Kidney capillary endothelial cell (primary cell): ENCODE data around the gene GOPC.
"Not testable (repeated sequence)": the region's sequence is repeated elsewhere in the genome, so short reads cannot be mapped to it uniquely, and the experiment has no call there.

ENCODE experiments used
- DNase-seq: peaks from one replicate; pipeline ENCODE4 v3.0.0-alpha.2; 2018; ENCODE audit warnings: low spot score

Gene GOPC

DNA sequence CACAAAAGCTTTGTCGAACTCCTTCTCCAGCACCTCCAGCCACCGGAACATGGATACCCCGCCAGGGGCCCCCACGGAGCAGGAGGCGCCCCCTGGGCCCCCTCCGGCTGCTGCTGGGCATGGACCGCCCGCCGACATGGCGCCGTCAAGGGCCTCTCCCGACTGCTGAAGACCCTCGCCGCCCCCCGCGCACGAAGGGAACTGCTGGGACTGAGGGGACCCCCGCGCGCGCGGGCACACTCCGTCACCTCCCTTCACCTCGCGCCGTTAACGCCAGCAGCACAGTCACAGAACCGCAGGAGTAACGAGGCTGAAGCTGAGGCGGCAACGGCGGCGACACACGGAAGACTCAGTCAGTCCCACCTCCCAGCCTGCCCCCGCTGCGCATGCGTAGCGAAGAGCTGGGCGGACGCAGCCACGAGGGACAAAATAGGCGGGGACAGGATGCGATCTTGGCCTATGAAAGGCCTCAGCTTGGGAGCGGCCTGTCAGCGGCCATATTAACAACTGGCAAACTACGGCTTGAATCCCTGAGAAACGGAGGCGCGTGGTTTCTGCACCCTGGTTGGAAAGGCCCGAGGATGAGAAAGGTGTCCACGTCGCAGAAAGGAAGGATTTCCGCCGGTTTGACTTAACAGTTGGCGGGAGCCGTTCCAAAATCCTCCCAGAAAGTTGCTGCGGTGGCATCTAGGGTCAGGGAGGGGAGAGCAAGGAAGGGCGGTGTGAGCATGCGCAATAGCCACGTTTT is at the start of gene GOPC:
TSS of gene GOPC (minus strand) at position 361 of the 748 bp plus-strand sequence. CDS start at position 138, 223 bp downstream.
- peak; percentile 99 for DNase-seq

DNA sequence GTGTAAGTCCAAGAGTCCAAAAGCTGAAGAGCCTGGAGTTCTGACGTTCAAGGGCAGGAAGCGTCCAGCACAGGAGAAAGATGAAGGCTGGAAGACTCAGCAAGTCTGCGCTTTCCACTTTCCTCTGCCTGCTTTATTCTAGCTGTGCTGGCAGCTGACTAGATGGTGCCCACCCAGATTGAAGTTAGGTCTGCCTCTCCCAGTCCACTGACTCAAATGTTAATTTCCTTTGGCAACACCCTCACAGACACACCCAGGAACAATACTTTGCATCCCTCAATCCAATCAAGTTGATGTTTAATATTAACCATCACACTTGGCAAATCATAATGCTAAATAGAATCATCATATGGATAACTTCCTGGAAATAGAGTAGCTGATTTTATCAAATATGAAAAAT is 49.7 kb upstream of the GOPC start:
- DNase-seq, result not testable (repeated sequence)

DNA sequence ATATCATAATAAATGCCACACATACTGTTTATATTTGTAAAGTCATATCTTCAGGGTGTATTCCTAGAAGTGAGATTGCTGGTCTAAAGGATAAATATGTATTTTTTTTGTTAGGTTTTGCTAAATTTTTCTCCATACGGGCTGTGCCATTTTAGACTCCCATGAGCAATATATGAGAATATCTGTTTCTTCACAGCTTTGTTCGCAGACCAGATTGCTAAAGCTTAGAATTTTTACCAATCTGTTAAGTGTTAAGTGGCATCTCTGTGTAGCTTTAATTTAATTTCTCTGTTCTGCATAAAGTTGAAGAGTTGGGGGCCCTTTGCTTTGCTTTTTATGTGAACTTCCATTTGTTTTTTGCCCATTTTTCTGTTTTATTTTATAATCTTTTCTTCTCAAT is 40.7 kb upstream of the GOPC start:
- no peak for DNase-seq

DNA sequence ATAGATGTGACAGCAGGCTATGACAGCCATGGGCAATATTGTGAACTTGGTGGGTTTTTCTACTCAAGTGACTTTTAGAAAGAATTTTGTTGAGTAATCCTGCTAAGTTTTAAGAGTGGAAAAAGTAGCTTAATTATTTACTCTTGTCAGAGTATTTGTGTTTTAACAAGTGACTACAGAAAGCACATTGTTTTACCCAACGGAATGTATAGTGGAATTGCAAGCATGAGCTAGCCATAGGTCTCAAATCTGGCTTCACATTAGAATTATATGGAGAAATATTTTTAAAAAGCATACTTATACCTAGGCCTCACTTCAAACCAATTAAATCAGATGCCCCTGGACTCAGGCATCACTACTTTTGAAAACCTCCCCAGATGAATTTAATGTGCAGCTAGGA is 35.5 kb upstream of the GOPC start:
- no peak for DNase-seq

DNA sequence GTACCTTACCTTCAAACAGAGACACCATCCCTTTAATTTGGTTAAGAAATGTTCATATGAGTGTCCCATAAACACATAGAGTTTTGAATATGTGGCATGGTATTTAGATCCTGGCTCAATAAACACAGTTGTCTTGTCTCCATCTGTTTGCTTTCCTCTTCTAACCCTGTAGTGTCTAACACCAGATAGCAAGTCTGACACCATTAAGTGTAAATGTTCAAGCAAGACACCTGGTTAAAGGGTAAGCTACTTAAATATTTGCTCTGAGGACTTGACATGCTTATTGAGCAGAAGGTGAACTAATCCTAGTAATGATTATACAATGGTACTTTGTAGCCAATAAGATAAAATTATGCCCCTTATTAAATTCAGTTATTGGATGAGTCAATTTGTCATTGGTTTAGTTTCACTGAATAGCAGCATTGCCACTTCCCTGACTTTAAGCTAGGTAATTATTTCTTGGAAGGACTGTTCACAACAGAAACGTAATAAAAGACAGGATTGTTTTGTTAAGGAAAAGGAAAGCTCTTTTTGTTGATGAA is 26.9 kb upstream of the GOPC start:
- no peak for DNase-seq

DNA sequence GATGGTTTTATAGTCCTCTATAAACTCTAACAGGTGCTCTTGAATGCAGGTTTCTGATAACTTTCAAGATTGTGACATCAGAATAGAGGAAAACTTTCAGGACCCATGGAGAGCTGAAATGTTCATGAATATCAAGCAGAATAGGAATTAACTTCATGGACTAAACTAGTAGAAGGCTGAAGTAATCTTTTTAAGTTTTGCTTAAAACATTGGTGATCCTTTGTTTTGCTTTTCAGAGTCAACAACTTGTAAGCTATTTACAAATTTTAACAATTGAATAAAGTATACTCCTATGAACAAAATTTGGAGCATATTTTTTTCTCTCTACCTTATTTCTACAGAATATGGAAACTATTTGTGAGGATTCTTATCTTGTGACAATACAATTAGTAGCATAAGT is 25.2 kb upstream of the GOPC start:
- DNase-seq, result no peak

DNA sequence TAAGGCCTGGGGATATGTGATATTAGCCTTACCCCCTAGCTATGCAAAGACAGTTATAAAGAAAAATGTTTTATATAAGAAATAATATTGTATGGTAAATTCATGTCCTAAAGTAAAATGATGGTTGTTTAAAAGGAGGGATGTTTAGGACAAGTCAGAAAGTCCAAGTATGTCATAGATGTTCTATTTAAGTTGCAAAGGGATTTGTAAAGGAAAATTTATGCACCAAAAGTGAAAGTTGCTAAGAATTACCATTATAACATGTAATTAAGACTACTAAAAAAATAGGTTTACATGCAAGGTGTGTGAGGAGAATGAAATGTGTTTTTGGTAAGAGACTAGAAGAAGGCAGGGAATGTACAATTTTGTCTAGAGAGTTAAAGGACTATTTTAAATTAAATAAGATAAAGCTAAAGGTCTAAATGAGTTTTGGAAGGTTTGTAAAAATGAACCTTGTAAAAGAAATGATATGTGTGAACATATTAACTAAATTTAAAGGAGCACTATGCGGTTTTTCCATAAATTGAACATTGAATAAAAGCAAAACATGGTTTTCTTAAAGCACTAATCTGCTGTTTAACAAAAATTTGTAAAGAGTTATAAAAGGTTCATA is 22.7 kb upstream of the GOPC start:
- no peak for DNase-seq

DNA sequence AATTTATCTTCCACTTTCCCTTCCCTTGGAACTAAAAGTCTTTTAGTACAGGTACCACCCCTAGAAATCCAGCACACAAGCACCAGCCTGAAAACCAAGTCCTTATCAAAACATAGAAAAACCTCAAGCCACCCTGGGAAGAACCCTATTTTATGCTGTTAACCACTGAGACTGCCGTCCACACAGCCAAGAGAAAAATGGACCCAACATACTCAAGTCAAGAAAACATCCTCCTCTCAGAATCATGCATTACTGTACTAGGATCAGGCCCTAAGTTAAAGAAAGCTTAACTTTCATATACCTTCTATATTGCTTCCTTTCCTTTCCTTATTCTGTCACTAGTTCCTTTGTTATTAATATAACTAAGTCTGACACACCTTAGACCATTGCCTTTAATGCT is 16.9 kb upstream of the GOPC start:
- DNase-seq, result no peak

DNA sequence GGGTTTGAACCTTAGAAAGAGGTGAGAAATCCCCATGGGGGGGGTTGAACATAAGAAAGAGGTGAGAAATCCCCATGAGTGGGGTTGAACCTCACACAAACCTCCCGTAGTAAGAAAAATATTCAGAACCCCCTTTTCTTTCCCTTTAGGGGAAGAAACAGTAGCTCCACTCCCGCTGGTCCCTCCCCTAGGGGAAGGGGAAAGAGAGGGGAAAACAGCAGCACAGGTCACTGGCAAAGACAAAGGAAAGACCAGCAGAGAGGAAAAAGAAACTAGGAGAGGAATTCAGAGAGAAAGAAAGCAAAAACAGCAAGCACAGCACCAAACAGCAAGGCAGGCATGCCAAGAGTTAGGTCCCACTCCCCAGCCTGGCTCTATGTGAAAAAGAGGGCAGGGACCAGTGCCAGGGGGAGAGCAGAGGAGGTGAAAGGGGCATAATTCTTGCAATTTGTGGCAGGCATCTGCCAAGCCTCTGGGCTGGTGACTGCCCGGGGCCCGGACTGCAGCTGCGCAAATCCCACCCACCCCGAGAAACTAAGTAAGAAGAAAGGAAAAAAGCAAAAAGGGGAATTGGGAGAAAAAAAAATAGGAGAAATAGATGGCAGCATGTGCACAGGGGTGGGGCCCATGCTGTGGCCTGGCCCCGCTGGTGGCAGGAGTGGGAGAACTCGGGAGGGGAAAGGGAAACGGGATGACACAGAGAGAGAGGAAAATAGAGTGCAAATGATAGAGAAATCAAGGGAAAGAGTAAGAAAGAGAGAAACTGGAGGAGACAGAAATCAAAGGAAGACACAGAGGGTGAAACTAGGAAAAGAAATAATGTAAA is 15.1 kb upstream of the GOPC start:
- no peak for DNase-seq

DNA sequence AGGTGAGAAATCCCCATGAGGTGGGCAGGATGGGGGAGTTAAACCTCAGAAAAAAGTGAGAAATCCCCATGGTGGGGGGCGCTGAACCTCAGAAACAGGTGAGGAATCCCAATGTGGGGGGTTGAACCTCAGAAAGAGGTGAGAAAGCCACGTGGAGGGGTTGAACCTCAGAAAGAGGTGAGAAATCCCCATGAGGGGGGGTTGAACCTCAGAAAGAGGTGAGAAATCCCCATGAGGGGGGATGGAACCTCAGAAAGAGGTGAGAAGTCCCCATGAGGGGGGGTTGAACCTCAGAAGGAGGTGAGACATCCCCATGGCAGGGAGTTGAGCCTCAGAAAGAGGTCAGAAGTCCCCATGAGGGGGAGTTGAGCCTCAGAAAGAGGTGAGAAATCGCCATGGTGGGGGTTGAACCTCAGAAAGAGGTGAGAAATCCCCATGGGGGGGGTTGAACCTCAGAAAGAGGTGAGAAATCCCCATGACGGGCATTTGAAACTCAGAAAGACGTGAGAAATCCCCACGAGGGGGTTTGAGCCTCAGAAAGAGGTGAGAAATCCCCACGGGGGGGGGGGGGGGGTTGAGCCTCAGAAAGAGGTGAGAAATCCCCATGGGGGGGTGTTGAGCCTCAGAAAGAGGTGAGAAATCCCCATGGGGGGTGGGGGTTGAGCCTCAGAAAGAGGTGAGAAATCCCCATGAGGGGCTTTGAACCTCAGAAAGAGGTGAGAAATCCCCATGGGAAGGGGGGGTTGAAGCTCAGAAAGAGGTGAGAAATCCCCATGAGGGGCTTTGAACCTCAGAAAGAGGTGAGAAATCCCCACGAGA is 14.3 kb upstream of the GOPC start:
- no peak for DNase-seq

DNA sequence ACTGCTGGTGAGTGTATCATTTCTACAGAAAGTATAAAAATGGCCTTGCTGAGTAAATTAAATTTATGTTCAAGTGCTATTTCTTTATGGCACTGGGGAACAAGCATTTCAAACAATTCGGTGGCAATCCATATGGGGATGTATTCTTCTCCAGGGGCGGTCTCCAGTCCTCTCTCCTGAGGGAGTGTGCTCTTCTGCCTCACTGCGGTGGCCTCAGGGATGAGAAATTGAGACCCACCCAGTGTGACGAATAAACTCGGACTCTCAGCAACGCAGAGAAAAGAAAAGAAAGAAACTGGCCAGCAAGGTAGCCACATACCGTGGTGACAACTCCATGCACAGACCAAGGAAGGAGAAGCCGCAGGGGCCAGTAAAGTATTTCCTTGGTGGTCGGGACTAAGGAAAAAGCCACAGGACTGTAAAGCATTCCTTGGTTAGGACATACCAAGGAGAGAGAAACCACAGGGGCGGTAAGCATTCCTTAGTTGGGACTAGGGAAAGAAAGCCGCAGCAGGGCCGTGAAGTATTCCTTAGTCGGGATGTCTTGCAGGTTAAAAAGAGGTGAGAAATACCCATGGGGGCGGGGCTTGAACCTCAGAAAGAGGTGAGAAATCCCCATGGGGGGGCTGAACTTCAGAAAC is 13.6 kb upstream of the GOPC start:
- DNase-seq, result no peak

DNA sequence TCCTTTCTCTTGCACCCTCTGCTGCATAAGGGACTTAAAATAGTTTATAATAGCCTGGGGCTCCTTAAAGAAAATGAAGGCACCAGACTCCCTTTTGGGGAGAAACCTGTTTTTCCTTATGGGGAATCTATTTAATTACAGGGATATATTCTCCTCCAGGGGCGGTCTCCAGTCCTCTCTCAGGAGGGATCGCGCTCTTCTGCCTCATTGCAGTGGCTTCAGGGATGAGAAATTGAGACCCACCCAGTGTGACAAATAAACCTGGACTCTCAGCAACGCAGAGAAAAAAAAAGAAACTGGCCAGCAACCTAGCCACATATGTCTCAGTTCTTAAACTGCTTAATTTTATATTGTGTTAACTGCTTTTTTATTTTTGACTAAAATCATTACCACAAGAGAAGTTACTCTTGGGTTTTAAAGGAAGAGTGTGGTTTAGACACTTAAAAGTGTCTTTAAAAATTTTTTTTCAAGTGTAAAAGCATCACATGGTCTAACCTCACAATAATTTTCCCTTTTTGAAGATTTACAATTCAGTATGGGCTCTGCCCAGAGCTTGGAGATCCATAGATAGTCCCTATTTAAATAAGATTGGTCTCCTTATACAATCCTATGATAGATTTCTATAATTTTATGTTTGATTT is 11.7 kb upstream of the GOPC start:
- DNase-seq, result no peak

DNA sequence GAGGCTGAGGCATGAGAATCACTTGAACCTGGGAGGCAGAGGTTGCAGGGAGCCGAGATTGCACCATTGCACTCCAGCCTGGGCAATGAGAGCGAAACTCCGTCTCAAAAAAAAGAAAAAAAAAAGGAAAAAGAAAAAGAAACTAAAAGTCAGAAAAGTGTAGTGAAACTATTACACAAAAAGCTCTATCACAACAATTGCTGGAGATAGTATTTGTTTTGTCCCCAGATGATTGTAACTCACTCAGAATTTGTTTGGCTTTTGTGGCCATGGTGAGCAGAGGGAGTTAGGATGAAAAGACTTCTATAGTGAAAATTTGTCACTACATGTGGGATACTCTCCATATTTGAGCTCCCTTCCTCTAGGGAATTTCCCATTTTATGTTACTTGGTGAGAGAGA is 5.2 kb upstream of the GOPC start:
- no peak for DNase-seq

DNA sequence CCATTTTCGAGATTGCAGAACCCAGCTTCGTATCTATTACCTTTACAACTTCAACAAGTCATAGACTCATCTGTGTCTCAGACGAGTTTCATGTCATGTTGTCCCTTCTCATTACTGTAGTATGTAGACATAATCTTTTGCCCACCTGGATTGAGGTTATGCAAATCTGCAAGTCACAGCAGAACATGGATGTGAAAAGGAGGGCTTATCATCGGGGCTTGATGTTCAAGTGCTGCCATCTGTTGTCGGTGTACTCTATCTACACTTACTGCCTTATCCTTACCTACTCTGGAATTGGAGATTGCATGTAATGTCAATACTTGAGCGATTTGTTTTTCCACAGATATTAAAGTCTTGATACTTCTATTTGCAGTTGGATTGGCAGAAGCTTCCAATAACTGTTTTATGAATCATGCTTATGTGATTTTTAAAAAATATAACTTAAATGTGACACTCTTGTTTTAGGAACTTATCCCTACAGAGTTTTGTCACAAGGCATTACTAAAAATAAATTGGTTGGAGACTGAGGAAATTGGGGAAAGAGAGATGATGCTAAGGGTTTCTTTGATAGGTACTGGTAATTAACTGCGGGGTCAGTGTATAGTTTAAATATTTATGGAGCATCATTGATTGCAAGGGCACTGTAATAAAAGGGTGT is 3.0 kb upstream of the GOPC start:
- peak; percentile 69 for DNase-seq

DNA sequence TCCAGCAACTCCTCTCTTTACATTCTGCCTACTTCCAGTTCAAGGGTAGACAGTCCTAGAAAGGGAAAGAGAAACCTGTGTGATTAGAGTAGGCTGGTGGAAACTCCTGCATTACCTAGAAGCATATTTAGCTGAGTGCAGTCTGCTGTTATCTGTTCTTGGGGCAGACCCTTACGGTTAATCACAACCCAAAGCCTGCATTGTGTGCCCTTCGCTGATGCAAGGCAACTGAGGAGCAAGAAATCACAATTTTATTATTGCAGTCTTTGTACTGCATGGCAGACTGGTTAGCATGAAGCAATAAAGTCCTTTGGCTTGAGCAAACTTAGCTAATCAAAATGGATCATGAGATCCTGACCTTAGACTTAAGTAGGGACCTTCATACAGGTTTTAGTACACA is 1.5 kb upstream of the GOPC start:
- DNase-seq, result no peak

DNA sequence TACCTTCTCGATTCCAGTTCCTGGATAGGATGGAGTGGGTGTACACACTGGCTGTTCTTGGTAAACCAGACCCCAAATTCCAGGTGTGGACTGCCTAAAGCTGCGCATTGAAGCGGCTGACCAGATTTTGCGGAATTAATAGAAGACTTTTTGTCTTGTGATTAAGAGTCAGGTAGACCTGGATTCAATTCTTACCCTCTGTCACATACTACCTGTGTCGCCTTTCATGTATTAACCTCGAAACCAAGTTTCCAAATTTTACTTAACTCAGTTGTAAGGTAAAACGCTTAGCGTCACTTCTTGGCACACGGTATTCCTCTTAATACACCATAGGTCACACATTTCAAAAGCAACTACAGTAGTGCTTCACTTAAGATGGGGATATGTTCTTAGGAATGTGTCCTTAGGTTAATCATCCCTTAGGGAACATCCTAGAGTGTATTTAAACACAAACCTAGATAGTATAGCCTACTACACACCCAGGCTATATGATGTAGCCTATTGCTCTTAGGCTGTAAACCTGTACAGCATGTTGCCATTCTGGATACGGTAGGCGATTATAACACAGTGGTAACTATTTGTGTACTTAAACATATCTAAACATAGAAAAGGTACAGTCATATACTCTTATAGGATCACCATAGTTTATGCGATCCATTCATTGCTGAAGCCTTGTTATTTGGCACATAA is 733 bp upstream of the GOPC start:
- no peak for DNase-seq

DNA sequence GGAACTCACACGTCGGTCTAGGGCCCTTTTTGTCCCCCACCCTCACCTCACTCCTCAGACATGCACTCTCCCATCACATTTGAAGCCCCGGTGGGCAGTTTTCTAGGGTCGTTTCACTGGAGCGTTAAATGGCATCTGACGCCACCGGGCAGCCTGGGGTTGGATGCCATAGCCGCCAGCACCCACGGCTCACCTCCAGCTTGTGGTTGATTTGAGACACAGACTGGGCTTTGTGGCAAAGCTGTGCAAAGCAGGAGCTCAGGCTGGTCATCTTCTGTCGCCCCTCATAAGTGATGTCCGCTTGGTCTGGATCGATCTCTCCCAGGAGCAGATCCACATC is 530 bp downstream of the GOPC start:
- peak; percentile 35 for DNase-seq

DNA sequence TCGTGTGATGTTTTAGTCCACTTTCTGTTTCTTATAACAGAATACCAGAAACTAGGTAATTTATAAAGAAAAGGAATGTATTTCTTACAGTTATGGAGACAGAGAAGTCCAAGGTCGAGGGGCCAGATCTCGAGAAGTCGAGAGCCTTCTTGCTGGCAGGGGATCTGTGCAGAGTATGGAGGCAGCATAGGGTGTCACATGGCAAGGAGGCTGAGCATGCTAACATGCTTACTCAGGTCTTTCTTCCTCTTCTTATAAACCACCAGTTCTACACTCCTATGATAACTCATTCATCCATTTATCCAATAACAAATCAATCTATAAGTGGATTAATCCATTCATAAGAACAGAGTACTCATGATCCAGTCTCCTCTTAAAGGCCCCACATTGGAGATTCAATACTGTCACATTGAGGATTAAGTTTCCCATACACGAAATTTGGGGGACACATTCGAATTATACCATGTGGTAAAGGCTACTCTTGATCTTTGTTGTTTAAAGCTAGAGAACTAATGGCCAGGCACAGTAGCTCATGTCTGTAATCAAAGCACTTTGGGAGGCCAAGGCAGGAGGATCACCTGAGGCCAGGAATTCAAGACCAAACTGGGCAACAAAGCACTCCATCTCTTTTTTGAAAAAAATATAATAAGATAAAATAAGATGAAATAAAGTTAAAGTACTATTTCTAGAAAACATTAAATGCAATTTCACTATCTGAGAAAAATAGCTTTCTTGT is 2.1 kb downstream of the GOPC start:
- DNase-seq, result no peak

DNA sequence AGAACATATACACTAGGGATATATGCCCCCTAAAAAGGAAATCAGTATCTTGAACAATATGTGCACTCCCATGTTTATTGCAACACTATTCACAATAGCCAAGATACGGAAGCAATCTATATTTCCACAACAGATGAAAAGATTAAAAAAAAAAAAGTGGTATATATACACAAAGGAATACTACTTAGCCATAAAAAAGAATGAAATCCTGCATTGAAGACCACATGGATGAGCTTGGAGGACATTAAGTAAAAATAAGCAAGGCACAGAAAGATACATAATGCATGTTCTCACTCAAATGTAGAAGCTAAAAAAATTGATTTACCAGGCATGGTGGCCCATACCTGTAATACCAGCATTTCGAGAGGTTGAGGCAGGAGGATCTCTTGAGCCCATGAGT is 4.6 kb downstream of the GOPC start:
- no peak for DNase-seq
